Stomach smooth muscle (tissue), 2 donors: ENCODE results near the gene RPTOR.

Source experiments
- H3K27ac ChIP-seq: one replicate; pipeline ENCODE4 v1.7.0; 2013; ENCODE audit warnings: mild to moderate bottlenecking, low read length, inconsistent platforms
- H3K27me3 ChIP-seq, 2 donors: one replicate each; pipeline ENCODE4 v1.7.0; 2013; ENCODE audit warnings: low read length in 2 of 2; ENCODE audit not compliant: insufficient read depth in 2 of 2, control insufficient read depth in 1 of 2
- H3K36me3 ChIP-seq, 2 donors: one replicate each; pipeline ENCODE4 v1.7.0; 2013; ENCODE audit warnings: low read length in 2 of 2; ENCODE audit not compliant: control insufficient read depth in 2 of 2, insufficient read depth in 2 of 2
- H3K4me1 ChIP-seq: one replicate; pipeline ENCODE4 v1.7.0; 2013; ENCODE audit warnings: low read length; ENCODE audit not compliant: control insufficient read depth, insufficient read depth
- H3K4me3 ChIP-seq, 2 donors: one replicate each; pipeline ENCODE4 v1.7.0; 2013; ENCODE audit warnings: low read length in 2 of 2
- H3K9ac ChIP-seq, 2 donors: one replicate each; pipeline ENCODE4 v1.7.0; 2013; ENCODE audit warnings: low read length in 2 of 2, mild to moderate bottlenecking in 1 of 2
- H3K9me3 ChIP-seq, 2 donors: one replicate each; pipeline ENCODE4 v1.7.0; 2013; ENCODE audit warnings: low read length in 2 of 2; ENCODE audit not compliant: control insufficient read depth in 2 of 2
- donor health status: healthy.
- donor health status: Pancreatic carcinoma.

RPTOR gene

GRCh38 chr17:80718428-80718827 lies 173.8 kb downstream of the RPTOR start:
- no peak overlapping the region for H3K4me3 ChIP-seq
- H3K36me3 ChIP-seq = no peaks in the 10 kb centered on the region
- H3K4me1 ChIP-seq = no peaks in the 10 kb centered on the region
- H3K9me3 ChIP-seq = no peaks in the 10 kb centered on the region
- no peak overlapping the region for H3K27ac ChIP-seq
- no peak overlapping the region for H3K9ac ChIP-seq
- no peaks in the 10 kb centered on the region for H3K27me3 ChIP-seq

GRCh38 chr17:80719449-80719848 lies 174.8 kb downstream of the RPTOR start:
- Histone ChIP-seq H3K36me3 (no peaks in the 10 kb centered on the region), H3K27ac (no peak overlapping the region), H3K9me3 (no peaks in the 10 kb centered on the region), H3K4me3 (no peak overlapping the region), H3K9ac (no peak overlapping the region), H3K27me3 (no peaks in the 10 kb centered on the region), H3K4me1 (no peaks in the 10 kb centered on the region)

DNA sequence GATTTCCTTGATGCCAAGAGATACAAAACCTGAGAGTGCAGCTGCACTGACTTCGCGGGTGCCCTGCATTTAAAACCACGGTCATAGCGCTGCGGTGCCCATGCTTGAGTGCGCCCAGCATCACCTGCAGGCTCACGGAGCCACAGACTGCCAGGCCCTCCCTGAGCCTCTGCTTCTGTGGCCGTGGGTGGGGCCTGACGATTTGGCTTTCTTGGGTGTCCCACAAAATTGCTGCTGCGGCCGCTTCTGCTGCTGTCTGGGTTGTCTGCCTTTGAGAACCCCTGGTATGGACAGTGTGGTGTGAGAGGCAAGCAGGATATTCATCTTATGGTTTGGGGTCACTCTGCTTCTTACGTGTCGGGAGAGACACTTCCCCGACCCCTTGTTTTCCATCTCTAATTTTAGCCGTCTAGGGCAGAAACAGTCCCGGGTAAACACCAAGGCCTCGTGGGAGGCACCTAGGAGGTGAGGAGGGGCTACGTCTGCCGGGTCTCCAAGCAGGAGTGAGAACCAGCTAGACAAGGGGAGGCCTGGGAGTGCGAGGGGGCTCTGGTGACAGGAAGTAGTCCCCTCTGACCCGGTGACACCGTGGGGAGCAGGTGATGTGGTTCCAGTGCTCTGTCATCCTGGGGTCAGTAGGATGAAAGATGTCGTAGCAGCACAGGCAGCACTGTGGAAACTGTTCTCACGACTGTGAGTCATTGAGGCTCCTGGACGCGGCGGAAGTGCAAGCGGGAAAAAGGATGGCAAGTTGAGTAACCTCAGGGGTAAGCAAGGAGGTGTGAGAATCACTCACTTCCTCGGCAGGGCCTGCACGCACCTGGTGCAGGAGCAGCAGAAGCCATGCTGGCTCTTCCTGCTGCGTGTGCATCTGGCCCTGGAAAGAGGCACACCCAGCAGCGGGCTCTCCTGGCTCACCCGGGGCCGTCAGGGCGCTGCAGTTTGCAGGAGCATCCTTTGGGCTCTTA lies 176.3 kb downstream of the RPTOR start:
- H3K9me3 ChIP-seq = no peaks in the 10 kb centered on the region
- no peak overlapping the region for H3K4me3 ChIP-seq
- H3K9ac ChIP-seq = no peak overlapping the region
- no peaks in the 10 kb centered on the region for H3K36me3 ChIP-seq
- H3K27ac ChIP-seq = no peak overlapping the region
- H3K4me1 ChIP-seq = no peaks in the 10 kb centered on the region
- no peaks in the 10 kb centered on the region for H3K27me3 ChIP-seq

- Histone ChIP-seq H3K9ac (no peak overlapping the region), H3K4me1 (no peaks in the 10 kb centered on the region), H3K9me3 (no peaks in the 10 kb centered on the region), H3K27me3 (no peaks in the 10 kb centered on the region), H3K4me3 (no peak overlapping the region), H3K27ac (no peak overlapping the region), H3K36me3 (peaks cover 0 to 3% of the 10 kb centered on the region in 2 donors)
These were observed 178.0 kb downstream of the RPTOR start for GRCh38 chr17:80722661-80723060.

- Histone ChIP-seq H3K27ac (no peak overlapping the region), H3K4me3 (no peak overlapping the region), H3K36me3 (peaks cover 0 to 3% of the 10 kb centered on the region in 2 donors), H3K4me1 (peaks cover 3% of the 10 kb centered on the region), H3K27me3 (no peaks in the 10 kb centered on the region), H3K9me3 (no peaks in the 10 kb centered on the region), H3K9ac (no peak overlapping the region)
These were observed 180.2 kb downstream of the RPTOR start for GRCh38 chr17:80724775-80725266.

DNA sequence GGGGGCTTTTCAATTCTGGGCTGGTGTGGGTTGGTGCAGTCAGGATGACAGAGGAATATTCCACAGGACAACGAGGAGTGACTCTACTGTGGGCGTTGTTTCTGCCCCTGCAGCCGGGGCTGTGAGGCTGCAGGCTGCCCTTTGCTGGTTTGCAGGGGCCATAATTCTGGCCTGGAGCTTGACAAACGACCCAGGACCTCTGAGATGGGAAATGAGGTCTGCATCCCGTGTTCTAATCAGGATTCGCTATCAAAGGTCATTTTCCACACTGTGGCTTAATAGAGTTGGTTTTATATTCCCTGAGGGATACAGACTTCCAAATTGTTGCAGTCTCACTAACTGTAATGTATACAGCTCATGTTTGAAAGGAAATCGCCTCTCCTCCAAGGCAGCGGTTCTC lies 180.9 kb downstream of the RPTOR start:
- H3K27ac ChIP-seq = no peak overlapping the region
- H3K27me3 ChIP-seq = no peaks in the 10 kb centered on the region
- H3K9me3 ChIP-seq = no peaks in the 10 kb centered on the region
- H3K9ac ChIP-seq = no peak overlapping the region
- H3K4me3 ChIP-seq = no peak overlapping the region
- H3K36me3 ChIP-seq = peaks cover 0 to 3% of the 10 kb centered on the region in 2 donors
- peaks cover 3% of the 10 kb centered on the region for H3K4me1 ChIP-seq

GRCh38 chr17:80726558-80727408 lies 182.1 kb downstream of the RPTOR start:
- Histone ChIP-seq H3K36me3 (peaks cover 0 to 5% of the 10 kb centered on the region in 2 donors), H3K27me3 (no peaks in the 10 kb centered on the region), H3K9me3 (no peaks in the 10 kb centered on the region), H3K4me1 (peaks cover 3% of the 10 kb centered on the region), H3K4me3 (no peak overlapping the region), H3K9ac (no peak overlapping the region), H3K27ac (no peak overlapping the region)

DNA sequence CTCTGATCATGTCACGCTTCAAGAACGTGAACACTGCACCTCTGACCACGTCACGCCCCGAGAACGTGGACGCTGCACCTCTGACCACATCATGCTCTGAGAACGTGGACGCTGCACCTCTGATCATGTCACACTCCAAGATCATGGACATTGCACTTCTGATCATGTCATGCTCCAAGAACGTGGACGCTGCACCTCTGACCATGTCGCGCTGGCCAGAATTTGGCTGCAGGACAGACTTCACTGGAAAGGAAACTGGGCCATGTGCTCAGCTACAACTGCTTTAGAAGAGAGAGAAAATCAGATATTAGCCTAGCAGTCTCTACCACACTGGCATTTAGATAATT lies 182.7 kb downstream of the RPTOR start:
- H3K4me1 ChIP-seq = peaks cover 3% of the 10 kb centered on the region
- H3K4me3 ChIP-seq = no peak overlapping the region
- H3K36me3 ChIP-seq = peaks cover 0 to 5% of the 10 kb centered on the region in 2 donors
- H3K27me3 ChIP-seq = no peaks in the 10 kb centered on the region
- H3K27ac ChIP-seq = no peak overlapping the region
- no peaks in the 10 kb centered on the region for H3K9me3 ChIP-seq
- no peak overlapping the region for H3K9ac ChIP-seq

- Histone ChIP-seq H3K9ac (no peak overlapping the region), H3K4me1 (peaks cover 3% of the 10 kb centered on the region), H3K27ac (no peak overlapping the region), H3K9me3 (no peaks in the 10 kb centered on the region), H3K27me3 (no peaks in the 10 kb centered on the region), H3K36me3 (peaks cover 0 to 5% of the 10 kb centered on the region in 2 donors), H3K4me3 (no peak overlapping the region)
These were observed 184.4 kb downstream of the RPTOR start for GRCh38 chr17:80729016-80729415.

DNA sequence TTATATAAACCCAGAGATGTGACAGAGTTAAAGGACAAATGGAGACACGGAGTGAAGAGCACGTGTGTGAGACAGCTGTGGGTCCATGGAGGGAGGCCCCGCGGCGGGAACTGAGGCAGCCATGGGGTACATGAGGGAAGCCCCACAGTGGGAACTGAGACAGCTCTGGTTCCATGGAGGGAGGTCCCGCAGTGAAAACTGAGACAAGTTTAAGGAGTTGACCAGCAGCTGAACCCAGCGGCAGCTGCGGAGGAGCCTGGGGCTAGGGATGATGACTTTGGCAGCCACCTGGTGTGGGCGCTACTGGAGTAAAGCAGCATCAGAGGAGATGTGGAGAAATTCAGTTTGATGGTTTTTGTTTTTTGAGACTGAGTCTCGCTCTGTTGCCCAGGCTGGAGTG lies 185.1 kb downstream of the RPTOR start:
- Histone ChIP-seq H3K4me1 (peaks cover 3% of the 10 kb centered on the region), H3K4me3 (no peak overlapping the region), H3K9me3 (no peaks in the 10 kb centered on the region), H3K27me3 (no peaks in the 10 kb centered on the region), H3K36me3 (peaks cover 0 to 5% of the 10 kb centered on the region in 2 donors), H3K9ac (no peak overlapping the region), H3K27ac (no peak overlapping the region)
